MM.1S (cell line): ENCODE data around the gene DPH1.

Experiments used
- DNase-seq: peaks from one replicate; pipeline ENCODE4 v3.0.0-alpha.2; 2015
- H2AFZ ChIP-seq: fragments of 300-600 bp; sonication (generic); 2 replicates; pipeline ENCODE4 v1.6.0; 2016; ENCODE audit warnings: antibody characterized with exemption, low read length
- H3F3A ChIP-seq: fragments of 300-600 bp; sonication (generic); 2 replicates; pipeline ENCODE4 v1.6.1; 2016; ENCODE audit warnings: mild to moderate bottlenecking, antibody characterized with exemption, low read length, moderate library complexity, mixed read lengths; ENCODE audit not compliant: insufficient read depth
- H3K27ac ChIP-seq: fragments of 300-600 bp; sonication (generic); 2 replicates; pipeline ENCODE4 v1.5.1; 2016; ENCODE audit warnings: mild to moderate bottlenecking, low read length
- H3K27me3 ChIP-seq: fragments of 300-600 bp; sonication (generic); replicated peaks from 2 replicates; pipeline ENCODE4 v1.6.0; 2016; ENCODE audit warnings: low read length; ENCODE audit not compliant: insufficient read depth
- H3K36me3 ChIP-seq: fragments of 300-600 bp; sonication (generic); replicated peaks from 2 replicates; pipeline ENCODE4 v1.6.1; 2016; ENCODE audit warnings: mild to moderate bottlenecking, low read length, mixed read lengths; ENCODE audit not compliant: insufficient read depth
- H3K4me1 ChIP-seq: fragments of 300-600 bp; sonication (generic); 2 replicates; pipeline ENCODE4 v1.6.1; 2016; ENCODE audit warnings: low read length, mixed read lengths
- H3K4me2 ChIP-seq: fragments of 300-600 bp; sonication (generic); 2 replicates; pipeline ENCODE4 v1.6.0; 2016; ENCODE audit warnings: low read depth, low read length
- H3K4me3 ChIP-seq: fragments of 300-600 bp; sonication (generic); 2 replicates; pipeline ENCODE4 v1.5.1; 2016; ENCODE audit warnings: low read length, mixed read lengths
- H3K79me2 ChIP-seq: fragments of 300-600 bp; sonication (generic); 2 replicates; pipeline ENCODE4 v1.6.1; 2016; ENCODE audit warnings: mixed run types, low read length, mixed read lengths
- H3K9ac ChIP-seq: fragments of 300-600 bp; sonication (generic); 2 replicates; pipeline ENCODE4 v1.6.1; 2016; ENCODE audit warnings: low read length, mixed read lengths
- H3K9me2 ChIP-seq: fragments of 300-600 bp; sonication (generic); replicated peaks from 2 replicates; pipeline ENCODE4 v1.6.1; 2016; ENCODE audit warnings: mild to moderate bottlenecking, low read length, mixed read lengths; ENCODE audit not compliant: insufficient read depth
- H3K9me3 ChIP-seq: fragments of 300-600 bp; sonication (generic); replicated peaks from 2 replicates; pipeline ENCODE4 v1.6.1; 2016; ENCODE audit warnings: mild to moderate bottlenecking, low read length, mixed read lengths; ENCODE audit not compliant: insufficient read depth
- H4K20me1 ChIP-seq: fragments of 300-600 bp; sonication (generic); 2 replicates; pipeline ENCODE4 v1.6.1; 2016; ENCODE audit warnings: mild to moderate bottlenecking, low read length, moderate library complexity, mixed read lengths; ENCODE audit not compliant: insufficient read depth
- EZH2 ChIP-seq: fragments of 300-600 bp; sonication (generic); optimal IDR thresholded peaks from 2 replicates; pipeline ENCODE3; 2017; ENCODE audit warnings: low read depth, mild to moderate bottlenecking, antibody characterized with exemption, low read length, mixed read lengths
- EZH2phosphoT487 ChIP-seq: fragments of 300-600 bp; sonication (generic); IDR thresholded peaks from 2 replicates; pipeline ENCODE4 v1.6.1; 2018; ENCODE audit warnings: antibody characterized with exemption, low read length
- TF ChIP-seq, protein P1 (sequence below): fragments of 300-600 bp; sonication (generic); IDR thresholded peaks from 2 replicates; pipeline ENCODE4 v1.5.1; 2016; ENCODE audit warnings: antibody characterized with exemption, low read length, mixed read lengths

Gene DPH1

DNA sequence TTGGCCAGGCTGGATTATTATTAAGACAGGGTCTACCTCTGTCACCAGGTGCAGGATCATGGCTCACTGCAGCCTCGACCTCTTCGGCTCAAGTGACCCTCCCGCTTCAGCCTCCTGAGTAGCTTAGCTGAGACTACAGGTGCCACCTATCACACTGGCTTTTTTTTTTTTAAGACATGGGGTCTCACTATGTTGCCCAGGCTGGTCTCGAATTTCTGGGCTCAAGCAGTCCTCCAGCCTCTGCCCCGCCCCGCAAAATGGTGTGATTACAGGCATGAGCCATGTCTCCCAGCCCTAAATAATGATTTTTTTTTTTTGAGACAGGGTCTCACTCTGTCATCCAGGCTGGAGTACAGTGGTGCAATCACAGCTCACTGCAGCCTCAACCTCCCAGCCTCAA lies 17.6 kb downstream of the DPH1 start:
- DNase-seq: no peak
- H3K79me2 ChIP-seq: peaks cover 17% of the 10 kb centered on the region

DNA sequence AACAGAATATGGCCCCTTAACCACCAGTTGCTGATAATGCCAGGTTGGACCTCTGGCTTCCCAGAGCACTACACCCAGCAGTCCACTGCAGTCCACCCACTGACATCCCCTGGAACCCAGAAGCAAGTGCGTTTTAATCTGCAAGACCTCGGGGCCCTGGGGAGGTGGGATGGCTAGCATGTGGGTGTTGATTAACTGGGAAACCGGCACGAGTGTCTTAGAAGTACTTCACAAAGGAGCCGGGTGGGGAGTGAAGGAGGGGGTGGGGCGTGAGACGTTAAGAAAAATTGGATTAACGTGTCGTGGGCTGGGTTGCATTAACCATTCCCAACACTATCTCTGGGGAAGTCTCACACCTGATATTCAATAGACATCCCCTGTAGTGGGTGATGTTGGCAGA lies 18.9 kb downstream of the DPH1 start:
- Histone ChIP-seq H3F3A (peaks cover 13% of the 10 kb centered on the region; the same call in 1 of the 2 replicates), H3K4me1 (peaks cover 3% of the 10 kb centered on the region; the same call in 1 of the 2 replicates), H2AFZ (no peak overlapping the region), H4K20me1 (no peaks in the 10 kb centered on the region), H3K27ac (no peak overlapping the region), H3K9me3 (no peaks in the 10 kb centered on the region), H3K36me3 (no peaks in the 10 kb centered on the region), H3K9me2 (no peaks in the 10 kb centered on the region), H3K27me3 (peaks cover 29% of the 10 kb centered on the region), H3K4me2 (peak overlapping the region; percentile 96; the same call in 1 of the 2 replicates), H3K4me3 (no peak overlapping the region), H3K79me2 (peaks cover 5% of the 10 kb centered on the region), H3K9ac (no peak overlapping the region)
- TF ChIP-seq EZH2phosphoT487: no peak
- TF ChIP-seq, protein P1, sequence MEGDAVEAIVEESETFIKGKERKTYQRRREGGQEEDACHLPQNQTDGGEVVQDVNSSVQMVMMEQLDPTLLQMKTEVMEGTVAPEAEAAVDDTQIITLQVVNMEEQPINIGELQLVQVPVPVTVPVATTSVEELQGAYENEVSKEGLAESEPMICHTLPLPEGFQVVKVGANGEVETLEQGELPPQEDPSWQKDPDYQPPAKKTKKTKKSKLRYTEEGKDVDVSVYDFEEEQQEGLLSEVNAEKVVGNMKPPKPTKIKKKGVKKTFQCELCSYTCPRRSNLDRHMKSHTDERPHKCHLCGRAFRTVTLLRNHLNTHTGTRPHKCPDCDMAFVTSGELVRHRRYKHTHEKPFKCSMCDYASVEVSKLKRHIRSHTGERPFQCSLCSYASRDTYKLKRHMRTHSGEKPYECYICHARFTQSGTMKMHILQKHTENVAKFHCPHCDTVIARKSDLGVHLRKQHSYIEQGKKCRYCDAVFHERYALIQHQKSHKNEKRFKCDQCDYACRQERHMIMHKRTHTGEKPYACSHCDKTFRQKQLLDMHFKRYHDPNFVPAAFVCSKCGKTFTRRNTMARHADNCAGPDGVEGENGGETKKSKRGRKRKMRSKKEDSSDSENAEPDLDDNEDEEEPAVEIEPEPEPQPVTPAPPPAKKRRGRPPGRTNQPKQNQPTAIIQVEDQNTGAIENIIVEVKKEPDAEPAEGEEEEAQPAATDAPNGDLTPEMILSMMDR: no peak
- TF ChIP-seq EZH2: no peak
- no peak for DNase-seq

More for the DNA sequence above, 17.6 kb downstream of the DPH1 start:
- H2AFZ ChIP-seq: no peak overlapping the region
- H3F3A ChIP-seq: peaks cover 7% of the 10 kb centered on the region; the same call in 1 of the 2 replicates
- H3K9me3 ChIP-seq: no peaks in the 10 kb centered on the region
- no peak overlapping the region for H3K9ac ChIP-seq
- H3K4me2 ChIP-seq: no peak overlapping the region
- no peak overlapping the region for H3K27ac ChIP-seq
- H3K9me2 ChIP-seq: no peaks in the 10 kb centered on the region
- no peak overlapping the region for H3K4me3 ChIP-seq
- H3K36me3 ChIP-seq: no peaks in the 10 kb centered on the region
- no peaks in the 10 kb centered on the region for H4K20me1 ChIP-seq
- peaks cover 20% of the 10 kb centered on the region for H3K27me3 ChIP-seq
- H3K4me1 ChIP-seq: peaks cover 3% of the 10 kb centered on the region; the same call in 1 of the 2 replicates
- TF ChIP-seq, protein P1: no peak
- TF ChIP-seq EZH2phosphoT487: no peak
- no peak for TF ChIP-seq EZH2

DNA sequence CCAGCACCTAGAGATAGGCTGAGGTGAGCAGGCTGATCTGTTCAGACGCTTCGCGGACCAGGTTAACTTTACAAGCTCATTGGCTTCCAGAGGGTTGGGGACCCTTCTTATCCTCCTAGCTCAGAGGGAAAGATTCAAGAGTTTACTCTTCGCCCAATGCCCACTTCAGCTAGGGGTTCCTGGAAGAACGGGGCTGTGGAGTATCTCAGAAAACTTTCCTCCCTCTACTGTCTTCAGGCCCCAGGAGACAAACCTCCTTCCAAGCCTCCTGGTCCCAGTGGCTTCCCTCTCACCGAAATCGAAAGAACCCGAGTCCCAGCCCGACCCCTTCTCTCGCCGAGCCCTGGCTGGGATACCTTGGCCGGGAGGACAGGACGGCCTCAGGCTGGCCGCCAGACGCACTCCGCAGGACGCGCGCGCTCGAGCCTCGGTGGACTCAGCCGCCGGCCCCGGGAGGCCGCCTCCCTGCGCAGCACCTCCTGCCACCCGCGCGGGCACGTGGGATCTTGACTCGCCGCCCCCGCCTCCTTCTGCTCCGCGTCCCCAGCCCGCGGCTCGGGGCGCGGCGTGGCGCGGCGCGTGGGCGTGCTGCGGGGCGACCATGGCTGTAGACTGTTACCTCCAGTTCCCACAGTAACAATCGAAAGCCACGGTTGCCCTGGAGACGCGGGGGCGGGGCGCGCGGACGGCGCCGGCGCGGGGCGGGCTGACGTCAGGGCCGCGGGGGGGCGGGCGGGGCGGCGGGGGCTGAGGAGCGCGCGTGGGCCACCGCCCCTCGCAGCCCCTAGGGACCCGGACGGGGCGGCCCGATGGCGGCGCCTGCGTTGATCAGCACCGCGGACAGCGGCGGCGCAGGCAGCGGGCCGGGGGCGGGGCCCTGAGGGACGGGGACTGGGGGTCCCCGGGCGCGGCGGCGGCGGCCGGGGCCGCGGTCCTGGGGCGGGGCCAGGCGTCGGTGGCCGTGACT lies 19.7 kb downstream of the DPH1 start:
- H3K9ac ChIP-seq: peak overlapping the region; percentile 60
- peaks cover 37% of the 10 kb centered on the region for H3K27me3 ChIP-seq
- peak overlapping the region; percentile 69 for H3K4me3 ChIP-seq
- peak; percentile 79 for DNase-seq
- H3F3A ChIP-seq: peaks cover 18% of the 10 kb centered on the region; the same call in 1 of the 2 replicates
- no peak overlapping the region for H3K27ac ChIP-seq
- H4K20me1 ChIP-seq: no peaks in the 10 kb centered on the region
- no peaks in the 10 kb centered on the region for H3K79me2 ChIP-seq
- peaks cover 7% of the 10 kb centered on the region for H3K4me1 ChIP-seq
- no peaks in the 10 kb centered on the region for H3K9me2 ChIP-seq
- H2AFZ ChIP-seq: peak overlapping the region; percentile 78
- H3K4me2 ChIP-seq: peak overlapping the region; percentile 96
- TF ChIP-seq EZH2: no peak
- TF ChIP-seq EZH2phosphoT487: no peak
- TF ChIP-seq, protein P1: no peak
- no peaks in the 10 kb centered on the region for H3K9me3 ChIP-seq
- no peaks in the 10 kb centered on the region for H3K36me3 ChIP-seq
